Pancreas (tissue), 10 donors: ENCODE measurements around the gene SKAP1. TPM values are rescaled to one million over a fixed set of nuclear protein-coding genes. Genes with fewer than 3 reads are reported as not detected.

Experiments used
- ATAC-seq, 4 donors: fragments of 200-7000 bp; cut with Tn5 transposase; one replicate each; pipeline versions ENCODE4 v1.8.0 to v1.9.1; 2020; ENCODE audit warnings: mild to moderate bottlenecking in 4 of 4, moderate library complexity in 4 of 4
- DNase-seq, 6 donors: peaks; one replicate each; pipeline ENCODE4 v3.0.0-alpha.2; 2020
- FAIRE-seq: peaks from 2 replicates; lab custom pipeline; 2012; peaks lifted over from hg19 to GRCh38; lab: Jason Lieb, UNC
- H3K27ac ChIP-seq, 4 donors: fragments of 200-600 bp; sonication (generic); 1 replicate in 3 of 4; 2 replicates in 1 of 4; pipeline versions ENCODE4 v1.5.0 to v1.8.0; 2020
- H3K27me3 ChIP-seq, 4 donors: fragments of 200-600 bp; one replicate each; pipeline ENCODE4 v1.8.0; 2021
- H3K36me3 ChIP-seq, 3 donors: fragments of 200-600 bp; sonication (generic) in 1 of 3; one replicate each; pipeline versions ENCODE4 v1.5.0 to v1.8.0; 2020 to 2021
- H3K4me1 ChIP-seq, 3 donors: fragments of 200-600 bp; one replicate each; pipeline ENCODE4 v1.8.0; 2021
- H3K4me3 ChIP-seq, 4 donors: fragments of 200-600 bp; sonication (generic) in 2 of 4; one replicate each; pipeline versions ENCODE4 v1.5.0 to v1.8.0; 2020 to 2021
- H3K9me3 ChIP-seq, 4 donors: fragments of 200-600 bp; one replicate each; pipeline ENCODE4 v1.8.0; 2021
- WGBS, 2 donors: extraction: QIAGEN DNeasy Blood & Tissue Kit; methylation state at CpG; one replicate each; pipeline ENCODE4 v1.1.7; 2013; 5-methylcytosine and 5-hydroxymethylcytosine counted together
- intact Hi-C, 3 donors: fragments of 100-400 bp; cut with DNase I; formaldehyde crosslinking; loops; one replicate each; pipeline versions ENCODE4 v1.11.1 to v1.14.2; 2022
- microRNA-seq, 2 donors: library from miRNA; unstranded; fragments of <30 nt; microRNA quantifications; one replicate each; pipeline versions ENCODE4 to v1.1.0, GENCODE V29; 2019 to 2020
- polyA plus RNA-seq, 2 donors: library from polyadenylated mRNA; stranded (reverse); fragments of 200-250 nt; gene quantifications; one replicate each; pipeline ENCODE4 v1.2.3, GENCODE V29; 2013
- total RNA-seq, 6 donors: library from RNA; stranded (reverse); fragmentation: NEBNext Ultra II Directional in 4 of 6; extraction: Animal tissue kit (Norgen Biotek cat#: 25700) in 4 of 6; gene quantifications; one replicate each; pipeline versions ENCODE4 v1.2.1 to v1.2.4, GENCODE V29; 2021 to 2023
- TF ChIP-seq, protein P1 (sequence below), 4 donors: fragments of 200-600 bp; sonication (generic) in 3 of 4; IDR thresholded peaks; one replicate each; pipeline versions ENCODE4 v1.5.0 to v1.8.0; 2021; ENCODE audit warnings: antibody characterized with exemption in 4 of 4
- donor health status: healthy with polysubstance abuse.
- donor health status: DM: no; HTN: no; CAD: no; lungs with moderate emphysema.
- donor health status: DM: no; HTN: no; CAD: no.
- donor health status: control.
- donor health status: control.
- donor health status: Bipolar disorder and iron deficiency.
- donor health status: DM: yes; HTN: yes; CAD: no.
- donor health status: DM: no; HTN: no; CAD: no.
- donor health status: DM: no; HTN: no; CAD: no.
- donor health status: DM: yes; HTN: yes; CAD: no.

SKAP1 gene
- total and polyA plus RNA-seq, 8 donors = 0.92 to 5.2 (median 3.0) TPM

GRCh38 chr17:48100160-48100559, 329.9 kb downstream of the SKAP1 start:
- FAIRE-seq (no peak), DNase-seq (no peak), ATAC-seq (no peak)
- H3K9me3 ChIP-seq = no peaks in the 10 kb centered on the region
- H3K4me3 ChIP-seq = peak overlapping the region; percentile 77 to 99 (median 92)
- no peaks in the 10 kb centered on the region for H3K27me3 ChIP-seq
- no peaks in the 10 kb centered on the region for H3K36me3 ChIP-seq
- TF ChIP-seq, protein P1, sequence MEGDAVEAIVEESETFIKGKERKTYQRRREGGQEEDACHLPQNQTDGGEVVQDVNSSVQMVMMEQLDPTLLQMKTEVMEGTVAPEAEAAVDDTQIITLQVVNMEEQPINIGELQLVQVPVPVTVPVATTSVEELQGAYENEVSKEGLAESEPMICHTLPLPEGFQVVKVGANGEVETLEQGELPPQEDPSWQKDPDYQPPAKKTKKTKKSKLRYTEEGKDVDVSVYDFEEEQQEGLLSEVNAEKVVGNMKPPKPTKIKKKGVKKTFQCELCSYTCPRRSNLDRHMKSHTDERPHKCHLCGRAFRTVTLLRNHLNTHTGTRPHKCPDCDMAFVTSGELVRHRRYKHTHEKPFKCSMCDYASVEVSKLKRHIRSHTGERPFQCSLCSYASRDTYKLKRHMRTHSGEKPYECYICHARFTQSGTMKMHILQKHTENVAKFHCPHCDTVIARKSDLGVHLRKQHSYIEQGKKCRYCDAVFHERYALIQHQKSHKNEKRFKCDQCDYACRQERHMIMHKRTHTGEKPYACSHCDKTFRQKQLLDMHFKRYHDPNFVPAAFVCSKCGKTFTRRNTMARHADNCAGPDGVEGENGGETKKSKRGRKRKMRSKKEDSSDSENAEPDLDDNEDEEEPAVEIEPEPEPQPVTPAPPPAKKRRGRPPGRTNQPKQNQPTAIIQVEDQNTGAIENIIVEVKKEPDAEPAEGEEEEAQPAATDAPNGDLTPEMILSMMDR (IDR thresholded peaks at IDR 0.05) = no peak
- intact Hi-C loops = no loop called here
- H3K4me1 ChIP-seq = no peaks in the 10 kb centered on the region
- 37 to 42% methylated on average over 10 of the region's 10 CpGs for WGBS, 2 donors
- H3K27ac ChIP-seq = peak overlapping the region in 2 of 4 donors; percentile 76 to 81

- Histone ChIP-seq H3K4me3 (no peak overlapping the region), H3K27me3 (no peaks in the 10 kb centered on the region), H3K27ac (no peak overlapping the region), H3K9me3 (no peaks in the 10 kb centered on the region), H3K36me3 (no peaks in the 10 kb centered on the region), H3K4me1 (no peaks in the 10 kb centered on the region)
- ATAC-seq = no peak
- 92% methylated on average over 4 of the region's 4 CpGs for WGBS, 2 donors
- no peak for DNase-seq
- intact Hi-C loops = no loop called here
- FAIRE-seq = no peak
- TF ChIP-seq, protein P1 (IDR thresholded peaks at IDR 0.05) = no peak
These were observed 334.4 kb downstream of the SKAP1 start for GRCh38 chr17:48095611-48096010.

- no peaks in the 10 kb centered on the region for H3K9me3 ChIP-seq
- no peaks in the 10 kb centered on the region for H3K27me3 ChIP-seq
- no peaks in the 10 kb centered on the region for H3K4me1 ChIP-seq
- H3K27ac ChIP-seq = no peak overlapping the region
- TF ChIP-seq, protein P1 (IDR thresholded peaks at IDR 0.05) = no peak
- ATAC-seq (no peak), FAIRE-seq (no peak), DNase-seq (no peak)
- intact Hi-C loops = no loop called here
- no peaks in the 10 kb centered on the region for H3K36me3 ChIP-seq
- no peak overlapping the region for H3K4me3 ChIP-seq
- WGBS, 2 donors = 89 to 91% methylated on average over 11 of the region's 11 CpGs
These were observed 336.5 kb downstream of the SKAP1 start for GRCh38 chr17:48093341-48094045.

GRCh38 chr17:48084932-48085331, 345.1 kb downstream of the SKAP1 start:
- intact Hi-C loops = loop anchor here in 1 of 3 donors (5.0 kb wide), 1 partner anchor 47 kb away; no protein-coding TSS in a partner anchor
- FAIRE-seq = no peak
- no peak for ATAC-seq
- Histone ChIP-seq H3K27me3 (no peaks in the 10 kb centered on the region), H3K4me1 (peaks cover 0 to 8% (median 7%) of the 10 kb centered on the region in 3 donors), H3K36me3 (no peaks in the 10 kb centered on the region), H3K27ac (no peak overlapping the region), H3K4me3 (no peak overlapping the region), H3K9me3 (no peaks in the 10 kb centered on the region)
- 38 to 45% methylated on average over 2 of the region's 2 CpGs for WGBS, 2 donors
- no peak for DNase-seq
- TF ChIP-seq, protein P1 (IDR thresholded peaks at IDR 0.05) = no peak

Small RNA genes within 50 kb of the gene (microRNA-seq; reads per million reads assigned to microRNA genes)
- gene MIR1203 = 0 reads per million in 2 donors

Other genes starting within 250 kb of the SKAP1 start
- gene HOXB1, start 100.8 kb upstream of the SKAP1 start, total RNA-seq = not detected
- gene HOXB1, start 100.8 kb upstream of the SKAP1 start, polyA plus RNA-seq = not detected
- gene HOXB2, start 114.9 kb upstream of the SKAP1 start, total RNA-seq = 1 to 10 TPM in 3 of 6 donors, under 1 TPM in 3; 0.39 to 5.1 (median 1.3) TPM
- 1 to 10 TPM; 2.2 to 4.6 TPM for gene HOXB2, start 114.9 kb upstream of the SKAP1 start, polyA plus RNA-seq
- 1 to 10 TPM in 1 of 6 donors, under 1 TPM in 5; 0.22 to 2.5 (median 0.57) TPM for gene HOXB4, start 148.1 kb upstream of the SKAP1 start, total RNA-seq
- gene HOXB4, start 148.1 kb upstream of the SKAP1 start, polyA plus RNA-seq = under 1 TPM; 0.89 to 0.91 TPM
- 1 to 10 TPM; 1.1 to 5.6 (median 1.6) TPM for gene HOXB3, start 160.0 kb upstream of the SKAP1 start, total RNA-seq
- 1 to 10 TPM; 3.3 to 5.6 TPM for gene HOXB3, start 160.0 kb upstream of the SKAP1 start, polyA plus RNA-seq
- gene HOXB5, start 163.6 kb upstream of the SKAP1 start, total RNA-seq = under 1 TPM; 0.19 to 0.90 (median 0.26) TPM
- gene HOXB5, start 163.6 kb upstream of the SKAP1 start, polyA plus RNA-seq = 1 to 10 TPM in 1 of 2 donors, under 1 TPM in 1; 0.80 to 1.0 TPM
- gene HOXB6, start 174.8 kb upstream of the SKAP1 start, total RNA-seq = 1 to 10 TPM in 1 of 6 donors, under 1 TPM in 5; 0.12 to 1.2 (median 0.42) TPM
- gene HOXB6, start 174.8 kb upstream of the SKAP1 start, polyA plus RNA-seq = 1 to 10 TPM; 1.8 TPM
- gene HOXB7, start 180.8 kb upstream of the SKAP1 start, total RNA-seq = under 1 TPM in 4 of 6 donors, not detected in 2; 0.35 to 0.94 (median 0.41) TPM
- 1 to 10 TPM; 1.1 to 1.3 TPM for gene HOXB7, start 180.8 kb upstream of the SKAP1 start, polyA plus RNA-seq
- under 1 TPM in 1 of 6 donors, not detected in 5; 0.09 TPM for gene HOXB8, start 185.1 kb upstream of the SKAP1 start, total RNA-seq
- gene HOXB8, start 185.1 kb upstream of the SKAP1 start, polyA plus RNA-seq = under 1 TPM; 0.12 to 0.15 TPM
- under 1 TPM in 1 of 6 donors, not detected in 5; 0.25 TPM for gene HOXB9, start 196.1 kb upstream of the SKAP1 start, total RNA-seq
- not detected for gene HOXB9, start 196.1 kb upstream of the SKAP1 start, polyA plus RNA-seq